Measurements from ENCODE around the gene PGLYRP1. TPM values are rescaled to one million over a fixed set of nuclear protein-coding genes. Genes with fewer than 3 reads are reported as not detected.

PGLYRP1 gene
- total RNA-seq (ENCODE audit: unreplicated experiment), result 0.54 TPM
- long read RNA-seq, result 0 reads

GRCh38 chr19:46022431-46023310, at the start of gene PGLYRP1:
Gene PGLYRP1, minus strand, starts transcription at chr19:46023053. Its CDS starts 32 bp downstream, at chr19:46023021.
- peaks cover 8% of the 10 kb centered on the region for H3K27me3 Mint-ChIP-seq (ENCODE audit: unreplicated experiment)
- DNase-seq (ENCODE audit: low spot score), result no peak
- H3K36me3 Mint-ChIP-seq (ENCODE audit: low read depth, unreplicated experiment), result peaks cover 7% of the 10 kb centered on the region
- no peak within 1 kb of the TSS for H3K4me3 Mint-ChIP-seq (ENCODE audit: unreplicated experiment)
- no peaks in the 10 kb centered on the region for H3K4me1 Mint-ChIP-seq (ENCODE audit: unreplicated experiment)
- no peaks in the 10 kb centered on the region for H3K9me3 Mint-ChIP-seq (ENCODE audit: unreplicated experiment)
- TF ChIP-seq CTCF (IDR thresholded peaks at IDR 0.05; ENCODE audit: unreplicated experiment), result no peak
- H3K27ac Mint-ChIP-seq (ENCODE audit: unreplicated experiment), result no peak within 1 kb of the TSS

- H3K4me3 Mint-ChIP-seq (ENCODE audit: unreplicated experiment), result no peak overlapping the region
- no peaks in the 10 kb centered on the region for H3K4me1 Mint-ChIP-seq (ENCODE audit: unreplicated experiment)
- H3K9me3 Mint-ChIP-seq (ENCODE audit: unreplicated experiment), result no peaks in the 10 kb centered on the region
- no peaks in the 10 kb centered on the region for H3K36me3 Mint-ChIP-seq (ENCODE audit: low read depth, unreplicated experiment)
- no peak for TF ChIP-seq CTCF (IDR thresholded peaks at IDR 0.05; ENCODE audit: unreplicated experiment)
- no peak overlapping the region for H3K27ac Mint-ChIP-seq (ENCODE audit: unreplicated experiment)
- no peak for DNase-seq (ENCODE audit: low spot score)
- peaks cover 2% of the 10 kb centered on the region for H3K27me3 Mint-ChIP-seq (ENCODE audit: unreplicated experiment)
These were observed 47.0 kb upstream of the PGLYRP1 start for GRCh38 chr19:46069806-46070341.

GRCh38 chr19:46068345-46069258, 45.7 kb upstream of the PGLYRP1 start:
- Mint-ChIP-seq H3K9me3 (ENCODE audit: unreplicated experiment) (no peaks in the 10 kb centered on the region), H3K36me3 (ENCODE audit: low read depth, unreplicated experiment) (no peaks in the 10 kb centered on the region), H3K4me1 (ENCODE audit: unreplicated experiment) (no peaks in the 10 kb centered on the region), H3K4me3 (ENCODE audit: unreplicated experiment) (no peak overlapping the region), H3K27ac (ENCODE audit: unreplicated experiment) (no peak overlapping the region), H3K27me3 (ENCODE audit: unreplicated experiment) (peaks cover 4% of the 10 kb centered on the region)
- DNase-seq (ENCODE audit: low spot score), result no peak
- no peak for TF ChIP-seq CTCF (IDR thresholded peaks at IDR 0.05; ENCODE audit: unreplicated experiment)

- peaks cover 4% of the 10 kb centered on the region for H3K27me3 Mint-ChIP-seq (ENCODE audit: unreplicated experiment)
- TF ChIP-seq CTCF (IDR thresholded peaks at IDR 0.05; ENCODE audit: unreplicated experiment), result no peak
These were observed 44.8 kb upstream of the PGLYRP1 start for GRCh38 chr19:46067691-46068090.

More at GRCh38 chr19:46067691-46068090, 44.8 kb upstream of the PGLYRP1 start:
- no peak for DNase-seq (ENCODE audit: low spot score)
- Mint-ChIP-seq H3K4me3 (ENCODE audit: unreplicated experiment) (no peak overlapping the region), H3K9me3 (ENCODE audit: unreplicated experiment) (no peaks in the 10 kb centered on the region), H3K4me1 (ENCODE audit: unreplicated experiment) (no peaks in the 10 kb centered on the region), H3K27ac (ENCODE audit: unreplicated experiment) (no peak overlapping the region), H3K36me3 (ENCODE audit: low read depth, unreplicated experiment) (peaks cover 4% of the 10 kb centered on the region)

Data from endothelial cell (in vitro differentiated cells).